SK-N-SH (cell line): ENCODE measurements around the gene GYPA. TPM values are rescaled to one million over a fixed set of nuclear protein-coding genes. Genes with fewer than 3 reads are reported as not detected.
A peak's percentile ranks its signal among the peaks of the same experiment; 100 is the strongest.

Source experiments
- CTCF ChIA-PET: fragments of 300-600, 350-600 bp; formaldehyde crosslinking; extraction: SDS; loops from one replicate; lab custom pipeline; 2021; lab: Yijun Ruan, JAX
- POLR2A ChIA-PET: fragments of 350-600 bp; sonication (Branson Sonifier 250); formaldehyde crosslinking; extraction: SDS; loops from one replicate; lab custom pipeline; 2020; ENCODE audit warnings: antibody characterized with exemption, inconsistent platforms; lab: Yijun Ruan, JAX
- DNase-seq: peaks from one replicate; pipeline ENCODE4 v3.0.0; 2012
- H2AFZ ChIP-seq: fragments of 200-600 bp; sonication (generic); 2 replicates; pipeline ENCODE4 v1.8.1; 2016; ENCODE audit warnings: antibody characterized with exemption, mild to moderate bottlenecking, low read depth
- H3F3A ChIP-seq: fragments of 200-600 bp; sonication (generic); replicated peaks from 2 replicates; pipeline ENCODE3; 2016; ENCODE audit warnings: antibody characterized with exemption, mild to moderate bottlenecking; ENCODE audit not compliant: insufficient read depth
- H3K27ac ChIP-seq, 2 experiments: fragments of 200-500 bp in 1 of 2; fragments of 200-600 bp in 1 of 2; sonication (Bioruptor generic) in 1 of 2; sonication (generic), shearing (Covaris generic) in 1 of 2; 2 replicates each; pipeline versions ENCODE4 v1.5.1 to v1.6.1; 2014 to 2016; ENCODE audit warnings: low read depth in 2 of 2, inconsistent platforms in 1 of 2, low read length in 1 of 2, mild to moderate bottlenecking in 1 of 2, mixed read lengths in 1 of 2
- H3K27me3 ChIP-seq: fragments of 200-600 bp; sonication (generic), shearing (Covaris generic); 2 replicates; pipeline ENCODE4 v1.6.1; 2016; ENCODE audit warnings: mixed run types; ENCODE audit not compliant: insufficient read depth
- H3K36me3 ChIP-seq, 2 experiments: fragments of 200-500 bp in 1 of 2; fragments of 200-600 bp in 1 of 2; sonication (Bioruptor generic) in 1 of 2; sonication (generic) in 1 of 2; replicated peaks in 1 of 2; 2 replicates each; pipeline versions ENCODE3 to v1.5.1; 2014 to 2016; ENCODE audit warnings: low read length in 1 of 2, mild to moderate bottlenecking in 1 of 2; ENCODE audit not compliant: insufficient read depth in 2 of 2, control insufficient read depth in 1 of 2
- H3K4me1 ChIP-seq, 2 experiments: fragments of 200-500 bp in 1 of 2; fragments of 200-600 bp in 1 of 2; sonication (Bioruptor generic) in 1 of 2; sonication (generic), shearing (Covaris generic) in 1 of 2; 2 replicates each; pipeline versions ENCODE4 v1.5.1 to v1.6.1; 2014 to 2016; ENCODE audit warnings: low read depth in 1 of 2, low read length in 1 of 2, mixed run types in 1 of 2; ENCODE audit not compliant: insufficient read depth in 2 of 2, control insufficient read depth in 1 of 2
- H3K4me2 ChIP-seq: fragments of 200-600 bp; sonication (generic), shearing (Covaris generic); 2 replicates; pipeline ENCODE4 v1.6.1; 2017; ENCODE audit warnings: mixed run types
- H3K4me3 ChIP-seq, 2 experiments: fragments of 200-500 bp in 1 of 2; fragments of 200-600 bp in 1 of 2; sonication (Bioruptor generic) in 1 of 2; sonication (generic), shearing (Covaris generic) in 1 of 2; 2 replicates each; pipeline versions ENCODE4 v1.5.1 to v1.8.1; 2014 to 2016; ENCODE audit warnings: low read depth in 2 of 2, inconsistent platforms in 1 of 2, low read length in 1 of 2, mild to moderate bottlenecking in 1 of 2, mixed read lengths in 1 of 2, moderate library complexity in 1 of 2
- H3K79me2 ChIP-seq: fragments of 200-600 bp; sonication (generic); 2 replicates; pipeline ENCODE4 v1.8.1; 2017; ENCODE audit warnings: mild to moderate bottlenecking; ENCODE audit not compliant: insufficient read depth
- H3K9ac ChIP-seq: fragments of 200-600 bp; sonication (generic); 2 replicates; pipeline ENCODE4 v1.6.1; 2017; ENCODE audit warnings: mixed run types
- H3K9me2 ChIP-seq: fragments of 200-600 bp; sonication (generic); 2 replicates; pipeline ENCODE4 v1.6.1; 2017; ENCODE audit warnings: mixed run types
- H3K9me3 ChIP-seq: fragments of 200-600 bp; sonication (generic); 2 replicates; pipeline ENCODE4 v1.6.1; 2017; ENCODE audit warnings: mixed run types, mild to moderate bottlenecking, moderate library complexity
- H4K20me1 ChIP-seq: fragments of 200-600 bp; sonication (generic); 2 replicates; pipeline ENCODE4 v1.6.1; 2017; ENCODE audit warnings: mild to moderate bottlenecking, mixed run types; ENCODE audit not compliant: insufficient read depth
- ELF1 ChIP-seq: IDR thresholded peaks from 2 replicates; pipeline ENCODE4 v1.4.0; 2012
- GABPA ChIP-seq: IDR thresholded peaks from 2 replicates; pipeline ENCODE4 v1.4.0; 2012; ENCODE audit warnings: low read depth, mild to moderate bottlenecking
- GATA2 ChIP-seq: sonication (generic); formaldehyde crosslinking; IDR thresholded peaks from 2 replicates; pipeline ENCODE4 v1.5.0; 2020; ENCODE audit warnings: mild to moderate bottlenecking, missing genetic modification reagents
- JUND ChIP-seq: IDR thresholded peaks from 2 replicates; pipeline ENCODE4 v1.4.0; 2012
- MEF2A ChIP-seq: IDR thresholded peaks from 2 replicates; pipeline ENCODE4 v1.4.0; 2012; ENCODE audit warnings: low read depth, borderline replicate concordance
- NFIC ChIP-seq: IDR thresholded peaks from 2 replicates; pipeline ENCODE4 v1.4.0; 2012; ENCODE audit warnings: borderline replicate concordance
- NRF1 ChIP-seq: IDR thresholded peaks from 2 replicates; pipeline ENCODE4 v1.6.1; 2012; ENCODE audit warnings: low read depth, mild to moderate bottlenecking, low read length
- POLR2AphosphoS5 ChIP-seq: IDR thresholded peaks from 2 replicates; pipeline ENCODE4 v1.6.1; 2012; ENCODE audit warnings: low read depth, low read length
- RAD21 ChIP-seq: IDR thresholded peaks from 2 replicates; pipeline ENCODE4 v1.6.1; 2012; ENCODE audit warnings: mild to moderate bottlenecking, low read length
- RFX5 ChIP-seq: IDR thresholded peaks from 2 replicates; pipeline ENCODE4 v1.6.1; 2012; ENCODE audit warnings: mild to moderate bottlenecking, improper control_type of control experiment, low read length
- SIN3A ChIP-seq: IDR thresholded peaks from 2 replicates; pipeline ENCODE4 v1.6.1; 2012; ENCODE audit warnings: low read depth, mild to moderate bottlenecking, low read length, moderate library complexity, borderline replicate concordance
- SMC3 ChIP-seq: IDR thresholded peaks from 2 replicates; pipeline ENCODE4 v1.6.1; 2012; ENCODE audit warnings: low read depth, low read length, improper control_type of control experiment
- TAF1 ChIP-seq: IDR thresholded peaks from 2 replicates; pipeline ENCODE4 v1.6.1; 2012; ENCODE audit warnings: low read depth, mild to moderate bottlenecking, low read length, moderate library complexity, borderline replicate concordance
- TEAD4 ChIP-seq: IDR thresholded peaks from 2 replicates; pipeline ENCODE4 v1.4.0; 2012; ENCODE audit warnings: mild to moderate bottlenecking, borderline replicate concordance; ENCODE audit not compliant: insufficient read depth
- YY1 ChIP-seq: IDR thresholded peaks from 2 replicates; pipeline ENCODE4 v1.4.0; 2012; ENCODE audit warnings: low read depth, mild to moderate bottlenecking
- WGBS: methylation state at CpG from one replicate; pipeline ENCODE4 v1.1.6; 2017; ENCODE audit warnings: low lambda C conversion rate; 5-methylcytosine and 5-hydroxymethylcytosine counted together
- polyA plus RNA-seq, 3 experiments: library from polyadenylated mRNA; depleted of rRNA; stranded (reverse); fragments of >200 nt; gene quantifications; 2 replicates each; pipeline ENCODE4 v1.2.3, GENCODE V29; 2012
- TF ChIP-seq, protein P1 (sequence below): fragments of 200-600 bp; sonication (generic); IDR thresholded peaks from 2 replicates; pipeline ENCODE4 v1.6.1; 2017; ENCODE audit warnings: antibody characterized with exemption, mild to moderate bottlenecking, moderate library complexity
- TF ChIP-seq, protein P2 (sequence below): IDR thresholded peaks from 2 replicates; pipeline ENCODE4; 2012

Gene GYPA
- polyA plus RNA-seq, 1 of the 3 experiments (the other 2 are of a cell fraction) = not detected

DNA sequence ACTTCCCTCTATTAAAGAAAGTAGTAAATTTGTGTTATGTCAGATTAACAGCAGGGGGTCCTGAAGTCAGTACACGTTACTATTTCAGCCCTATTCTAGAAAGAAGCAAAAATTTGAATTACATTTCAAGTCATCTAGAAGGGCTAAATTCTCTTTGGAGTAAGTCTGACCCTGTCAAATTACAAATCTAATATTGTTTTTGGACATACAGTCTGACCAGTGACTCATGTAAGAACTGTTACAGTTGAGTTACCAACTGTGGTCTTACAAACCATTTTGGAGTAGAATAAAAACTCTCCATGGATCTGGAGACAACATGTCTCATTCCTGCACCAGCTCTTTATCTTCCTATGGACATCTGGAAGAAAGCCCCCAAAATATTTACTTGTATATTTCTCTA is 36.0 kb upstream of the GYPA start:
- TF ChIP-seq POLR2AphosphoS5 = no peak
- no peak for TF ChIP-seq RFX5
- Histone ChIP-seq H2AFZ (no peak overlapping the region), H3K79me2 (no peaks in the 10 kb centered on the region), H3K9ac (no peak overlapping the region), H3K27ac (no peak overlapping the region), H3F3A (no peaks in the 10 kb centered on the region), H3K36me3 (no peaks in the 10 kb centered on the region), H3K9me2 (no peaks in the 10 kb centered on the region), H3K9me3 (no peaks in the 10 kb centered on the region), H3K4me3 (no peak overlapping the region), H3K4me1 (no peaks in the 10 kb centered on the region), H4K20me1 (no peaks in the 10 kb centered on the region), H3K4me2 (no peak overlapping the region), H3K27me3 (no peaks in the 10 kb centered on the region)
- no peak for DNase-seq
- WGBS = 17% methylated on average over 1 of the region's 1 CpG
- ChIA-PET CTCF (interaction anchor here (0.7 to 1.5 kb wide), 4 partner anchors 11 to 1012 kb away, joined by 3 to 4 read pairs (median 3); no protein-coding TSS in a partner anchor), POLR2A (no interaction called here)

DNA sequence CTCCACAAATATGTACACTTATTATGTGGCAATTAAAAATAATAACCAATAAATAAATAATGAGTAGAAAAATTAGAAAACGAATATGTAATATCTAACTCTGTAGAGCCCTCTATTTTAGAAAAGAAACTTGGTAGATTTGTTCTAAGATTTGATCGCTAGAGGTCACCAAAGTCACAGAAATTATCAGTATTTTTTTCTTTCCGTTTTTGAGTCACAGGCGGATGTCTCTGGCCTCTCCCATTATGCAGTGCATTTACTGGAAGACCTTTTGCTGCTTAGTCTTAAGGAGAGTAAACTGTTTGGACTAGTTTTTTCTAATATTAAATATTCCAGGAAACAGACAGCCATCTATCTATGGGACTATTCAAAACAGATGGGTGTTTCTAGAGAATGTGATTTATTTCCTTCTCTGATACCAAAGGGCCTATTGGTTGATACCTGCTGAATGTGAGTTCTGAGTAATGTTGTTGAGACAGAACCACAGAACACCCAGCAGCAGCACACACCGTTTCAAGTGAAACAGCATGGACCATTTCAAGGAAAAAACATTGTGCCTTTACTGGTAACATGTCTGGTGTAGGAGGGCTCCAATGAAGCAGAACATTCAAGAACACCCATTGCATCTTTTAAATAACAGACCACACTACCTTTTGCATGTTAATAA is 34.0 kb upstream of the GYPA start:
- no peak overlapping the region for H3K4me3 ChIP-seq
- 1% methylated on average over 5 of the region's 5 CpGs for WGBS
- H2AFZ ChIP-seq = peak overlapping the region; percentile 37; the same call in 1 of the 2 replicates
- no peak overlapping the region for H3K9ac ChIP-seq
- DNase-seq = peak; percentile 22
- H3K27ac ChIP-seq = no peak overlapping the region
- POLR2A ChIA-PET = no interaction called here
- H3K4me2 ChIP-seq = no peak overlapping the region
- no peaks in the 10 kb centered on the region for H3K36me3 ChIP-seq
- H3K4me1 ChIP-seq = no peaks in the 10 kb centered on the region
- no peaks in the 10 kb centered on the region for H3K9me2 ChIP-seq
- H3K9me3 ChIP-seq = no peaks in the 10 kb centered on the region
- no peaks in the 10 kb centered on the region for H3K79me2 ChIP-seq
- no peaks in the 10 kb centered on the region for H4K20me1 ChIP-seq
- H3K27me3 ChIP-seq = no peaks in the 10 kb centered on the region; the same call in 1 of the 2 replicates
- CTCF ChIA-PET = interaction anchor here (0.6 to 1.5 kb wide), 4 partner anchors 23 to 938 kb away, joined by 3 to 4 read pairs (median 4); no protein-coding TSS in a partner anchor
- no peaks in the 10 kb centered on the region for H3F3A ChIP-seq
- TF ChIP-seq YY1 (no peak), RAD21 (peak; percentile 77), SMC3 (peak; percentile 41; the same call in 1 of the 2 replicates)
- TF ChIP-seq, protein P1, sequence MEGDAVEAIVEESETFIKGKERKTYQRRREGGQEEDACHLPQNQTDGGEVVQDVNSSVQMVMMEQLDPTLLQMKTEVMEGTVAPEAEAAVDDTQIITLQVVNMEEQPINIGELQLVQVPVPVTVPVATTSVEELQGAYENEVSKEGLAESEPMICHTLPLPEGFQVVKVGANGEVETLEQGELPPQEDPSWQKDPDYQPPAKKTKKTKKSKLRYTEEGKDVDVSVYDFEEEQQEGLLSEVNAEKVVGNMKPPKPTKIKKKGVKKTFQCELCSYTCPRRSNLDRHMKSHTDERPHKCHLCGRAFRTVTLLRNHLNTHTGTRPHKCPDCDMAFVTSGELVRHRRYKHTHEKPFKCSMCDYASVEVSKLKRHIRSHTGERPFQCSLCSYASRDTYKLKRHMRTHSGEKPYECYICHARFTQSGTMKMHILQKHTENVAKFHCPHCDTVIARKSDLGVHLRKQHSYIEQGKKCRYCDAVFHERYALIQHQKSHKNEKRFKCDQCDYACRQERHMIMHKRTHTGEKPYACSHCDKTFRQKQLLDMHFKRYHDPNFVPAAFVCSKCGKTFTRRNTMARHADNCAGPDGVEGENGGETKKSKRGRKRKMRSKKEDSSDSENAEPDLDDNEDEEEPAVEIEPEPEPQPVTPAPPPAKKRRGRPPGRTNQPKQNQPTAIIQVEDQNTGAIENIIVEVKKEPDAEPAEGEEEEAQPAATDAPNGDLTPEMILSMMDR = peak; percentile 66
- TF ChIP-seq, all 33 proteins: peak for 3

DNA sequence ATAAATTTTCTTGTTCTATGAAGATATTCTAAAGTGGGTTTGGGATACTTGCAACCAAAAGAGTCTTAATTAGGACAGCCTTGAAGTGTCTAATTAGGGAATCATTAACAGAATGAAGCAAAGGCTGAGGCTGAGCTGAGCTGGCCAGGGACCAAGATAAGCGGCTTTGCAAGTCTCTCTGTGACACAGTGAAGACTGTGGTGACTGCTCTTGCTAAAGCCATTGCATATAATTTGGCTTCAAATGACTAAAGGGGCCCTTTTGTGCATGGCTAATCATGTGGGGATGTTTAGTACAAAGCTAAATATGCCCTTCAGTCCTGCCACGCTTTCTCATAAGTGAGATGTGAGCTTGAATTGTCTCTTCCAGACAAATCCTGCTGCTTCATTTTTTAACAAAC is 31.2 kb upstream of the GYPA start:
- ChIA-PET CTCF (interaction anchor here (1.6 kb wide), 1 partner anchor 16 kb away, joined by 3 read pairs; no protein-coding TSS in a partner anchor), POLR2A (no interaction called here)
- Histone ChIP-seq H2AFZ (no peak overlapping the region), H3K9ac (no peak overlapping the region), H3K27ac (no peak overlapping the region), H3K4me1 (no peaks in the 10 kb centered on the region), H3K79me2 (no peaks in the 10 kb centered on the region), H3F3A (no peaks in the 10 kb centered on the region), H4K20me1 (no peaks in the 10 kb centered on the region), H3K4me2 (no peak overlapping the region), H3K9me2 (no peaks in the 10 kb centered on the region), H3K9me3 (no peaks in the 10 kb centered on the region), H3K36me3 (no peaks in the 10 kb centered on the region), H3K4me3 (no peak overlapping the region), H3K27me3 (no peaks in the 10 kb centered on the region; the same call in 1 of the 2 replicates)
- WGBS = 5% methylated on average over 2 of the region's 2 CpGs
- no peak for DNase-seq
- TF ChIP-seq NFIC (no peak), MEF2A (no peak), NRF1 (no peak), ELF1 (no peak), TAF1 (no peak), JUND (no peak), GABPA (no peak), GATA2 (CRISPR knock-in tag) (no peak), SIN3A (no peak), TEAD4 (no peak), POLR2AphosphoS5 (no peak)
- TF ChIP-seq, protein P2, sequence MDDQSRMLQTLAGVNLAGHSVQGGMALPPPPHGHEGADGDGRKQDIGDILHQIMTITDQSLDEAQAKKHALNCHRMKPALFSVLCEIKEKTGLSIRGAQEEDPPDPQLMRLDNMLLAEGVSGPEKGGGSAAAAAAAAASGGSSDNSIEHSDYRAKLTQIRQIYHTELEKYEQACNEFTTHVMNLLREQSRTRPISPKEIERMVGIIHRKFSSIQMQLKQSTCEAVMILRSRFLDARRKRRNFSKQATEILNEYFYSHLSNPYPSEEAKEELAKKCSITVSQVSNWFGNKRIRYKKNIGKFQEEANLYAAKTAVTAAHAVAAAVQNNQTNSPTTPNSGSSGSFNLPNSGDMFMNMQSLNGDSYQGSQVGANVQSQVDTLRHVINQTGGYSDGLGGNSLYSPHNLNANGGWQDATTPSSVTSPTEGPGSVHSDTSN = no peak
- TF ChIP-seq, protein P1 = no peak
